GM19397 (cell line): ENCODE measurements around the gene POC1A.

Experiments used
- ATAC-seq: cut with Tn5 transposase; IDR thresholded peaks from one replicate; pipeline ENCODE4 v1.9.1; 2021; ENCODE audit warnings: mild to moderate bottlenecking, moderate library complexity; ENCODE audit not compliant: unreplicated experiment

Gene POC1A

GRCh38 chr3:52154135-52155094, at the start of gene POC1A:
POC1A (minus strand) TSS chr3:52154423; CDS start chr3:52154372, 51 bp downstream.
- ATAC-seq: peak; percentile 88

GRCh38 chr3:52203701-52204100, 49.5 kb upstream of the POC1A start:
- no peak for ATAC-seq

GRCh38 chr3:52202384-52203077, 48.3 kb upstream of the POC1A start:
- ATAC-seq: no peak

- ATAC-seq: no peak
These were observed 46.9 kb upstream of the POC1A start for GRCh38 chr3:52200981-52201679.

- ATAC-seq: no peak
These were observed 44.7 kb upstream of the POC1A start for GRCh38 chr3:52198643-52199608.

- peak; percentile 69 for ATAC-seq
These were observed 43.8 kb upstream of the POC1A start, which contains the start of gene ALAS1 for GRCh38 chr3:52197842-52198625. ALAS1 (plus strand) TSS chr3:52198160; CDS start chr3:52199242, 1,082 bp downstream.

- no peak for ATAC-seq
These were observed 43.2 kb upstream of the POC1A start for GRCh38 chr3:52197499-52197841.

- ATAC-seq: no peak
These were observed 42.8 kb upstream of the POC1A start for GRCh38 chr3:52196977-52197376.

- no peak for ATAC-seq
These were observed 41.7 kb upstream of the POC1A start for GRCh38 chr3:52195823-52196331.

- ATAC-seq: no peak
These were observed 41.0 kb upstream of the POC1A start for GRCh38 chr3:52195291-52195597.

GRCh38 chr3:52194485-52195290, 40.5 kb upstream of the POC1A start:
- no peak for ATAC-seq

- no peak for ATAC-seq
These were observed 38.8 kb upstream of the POC1A start for GRCh38 chr3:52193065-52193464.

- no peak for ATAC-seq
These were observed 37.4 kb upstream of the POC1A start for GRCh38 chr3:52191663-52192062.

GRCh38 chr3:52190294-52191074, 36.3 kb upstream of the POC1A start:
- no peak for ATAC-seq

GRCh38 chr3:52188556-52188955, 34.3 kb upstream of the POC1A start:
- no peak for ATAC-seq

GRCh38 chr3:52186729-52187128, 32.5 kb upstream of the POC1A start:
- no peak for ATAC-seq

GRCh38 chr3:52185837-52186236, 31.6 kb upstream of the POC1A start:
- ATAC-seq: no peak

GRCh38 chr3:52185311-52185710, 31.1 kb upstream of the POC1A start:
- ATAC-seq: no peak
